ENCODE measurements around the gene GLA.

GLA gene

DNA sequence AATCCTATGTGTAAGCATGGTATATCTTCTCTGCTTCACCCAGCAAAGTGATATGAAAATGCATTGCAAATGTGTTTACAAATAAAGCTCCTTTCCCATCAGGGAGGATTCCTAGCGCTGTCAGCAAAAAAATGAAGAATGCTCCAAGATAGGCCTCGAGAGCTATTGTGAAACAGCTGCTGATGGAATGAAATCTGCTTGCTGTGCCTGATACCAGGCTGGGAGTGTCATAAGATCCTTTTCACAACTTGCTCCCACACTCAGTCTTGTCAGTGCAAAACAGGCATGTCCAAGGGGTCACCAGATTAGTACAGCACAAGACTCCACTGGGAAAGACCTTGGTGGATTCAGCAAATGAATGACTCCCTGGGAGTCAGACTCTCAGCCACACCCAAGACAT is 34.4 kb upstream of the GLA start:
- Histone ChIP-seq H3K9me3 (ENCODE audit: control insufficient read depth, insufficient read depth, low read depth, low read length) (no peaks in the 10 kb centered on the region), H3K36me3 (ENCODE audit: control insufficient read depth in 2 of 2, insufficient read depth in 1 of 2, low read length in 2 of 2) (peaks cover 0 to 25% of the 10 kb centered on the region in 2 experiments; a peak in 2 of 3 replicates), H3K4me3 (ENCODE audit: low read depth, low read length) (no peak overlapping the region), H3K27ac (ENCODE audit: extremely low read depth, low read depth, low read length) (no peak overlapping the region), H3K4me1 (ENCODE audit: control insufficient read depth, insufficient read depth, low read length) (no peaks in the 10 kb centered on the region)
- TF ChIP-seq ZNF510 (tag by site-specific recombination; IDR thresholded peaks at IDR 0.05; ENCODE audit: insufficient replicate concordance) (no peak), ZNF785 (tag by site-specific recombination; IDR thresholded peaks at IDR 0.05) (no peak), ZNF354C (tag by site-specific recombination; IDR thresholded peaks at IDR 0.05; ENCODE audit: borderline replicate concordance, low read depth) (no peak), ZNF16 (tag by site-specific recombination; IDR thresholded peaks at IDR 0.05; ENCODE audit: low read depth) (no peak), ZNF658 (tag by site-specific recombination; IDR thresholded peaks at IDR 0.05) (no peak), ZBTB20 (tag by site-specific recombination; IDR thresholded peaks at IDR 0.05) (no peak), ZNF677 (tag by site-specific recombination; IDR thresholded peaks at IDR 0.05) (no peak), ZNF830 (tag by site-specific recombination; IDR thresholded peaks at IDR 0.05; ENCODE audit: low read depth) (no peak), ZNF843 (tag by site-specific recombination; IDR thresholded peaks at IDR 0.05) (no peak), ZNF777 (tag by site-specific recombination; IDR thresholded peaks at IDR 0.05; ENCODE audit: borderline replicate concordance) (no peak), IKZF3 (tag by site-specific recombination; IDR thresholded peaks at IDR 0.05) (no peak), GLIS2 (tag by site-specific recombination; IDR thresholded peaks at IDR 0.05) (no peak), ZNF350 (tag by site-specific recombination; IDR thresholded peaks at IDR 0.05) (no peak)
- TF ChIP-seq, protein P1, sequence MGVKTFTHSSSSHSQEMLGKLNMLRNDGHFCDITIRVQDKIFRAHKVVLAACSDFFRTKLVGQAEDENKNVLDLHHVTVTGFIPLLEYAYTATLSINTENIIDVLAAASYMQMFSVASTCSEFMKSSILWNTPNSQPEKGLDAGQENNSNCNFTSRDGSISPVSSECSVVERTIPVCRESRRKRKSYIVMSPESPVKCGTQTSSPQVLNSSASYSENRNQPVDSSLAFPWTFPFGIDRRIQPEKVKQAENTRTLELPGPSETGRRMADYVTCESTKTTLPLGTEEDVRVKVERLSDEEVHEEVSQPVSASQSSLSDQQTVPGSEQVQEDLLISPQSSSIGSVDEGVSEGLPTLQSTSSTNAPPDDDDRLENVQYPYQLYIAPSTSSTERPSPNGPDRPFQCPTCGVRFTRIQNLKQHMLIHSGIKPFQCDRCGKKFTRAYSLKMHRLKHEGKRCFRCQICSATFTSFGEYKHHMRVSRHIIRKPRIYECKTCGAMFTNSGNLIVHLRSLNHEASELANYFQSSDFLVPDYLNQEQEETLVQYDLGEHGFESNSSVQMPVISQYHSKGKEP (tag by site-specific recombination; IDR thresholded peaks at IDR 0.05): no peak
- TF ChIP-seq, protein P2, sequence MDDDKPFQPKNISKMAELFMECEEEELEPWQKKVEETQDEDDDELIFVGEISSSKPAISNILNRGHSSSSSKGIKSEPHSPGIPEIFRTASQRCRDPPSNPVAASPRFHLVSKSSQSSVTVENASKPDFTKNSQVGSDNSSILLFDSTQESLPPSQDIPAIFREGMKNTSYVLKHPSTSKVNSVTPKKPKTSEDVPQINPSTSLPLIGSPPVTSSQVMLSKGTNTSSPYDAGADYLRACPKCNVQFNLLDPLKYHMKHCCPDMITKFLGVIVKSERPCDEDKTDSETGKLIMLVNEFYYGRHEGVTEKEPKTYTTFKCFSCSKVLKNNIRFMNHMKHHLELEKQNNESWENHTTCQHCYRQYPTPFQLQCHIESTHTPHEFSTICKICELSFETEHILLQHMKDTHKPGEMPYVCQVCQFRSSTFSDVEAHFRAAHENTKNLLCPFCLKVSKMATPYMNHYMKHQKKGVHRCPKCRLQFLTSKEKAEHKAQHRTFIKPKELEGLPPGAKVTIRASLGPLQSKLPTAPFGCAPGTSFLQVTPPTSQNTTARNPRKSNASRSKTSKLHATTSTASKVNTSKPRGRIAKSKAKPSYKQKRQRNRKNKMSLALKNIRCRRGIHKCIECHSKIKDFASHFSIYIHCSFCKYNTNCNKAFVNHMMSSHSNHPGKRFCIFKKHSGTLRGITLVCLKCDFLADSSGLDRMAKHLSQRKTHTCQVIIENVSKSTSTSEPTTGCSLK (tag by site-specific recombination; IDR thresholded peaks at IDR 0.05): no peak
- TF ChIP-seq, protein P3, sequence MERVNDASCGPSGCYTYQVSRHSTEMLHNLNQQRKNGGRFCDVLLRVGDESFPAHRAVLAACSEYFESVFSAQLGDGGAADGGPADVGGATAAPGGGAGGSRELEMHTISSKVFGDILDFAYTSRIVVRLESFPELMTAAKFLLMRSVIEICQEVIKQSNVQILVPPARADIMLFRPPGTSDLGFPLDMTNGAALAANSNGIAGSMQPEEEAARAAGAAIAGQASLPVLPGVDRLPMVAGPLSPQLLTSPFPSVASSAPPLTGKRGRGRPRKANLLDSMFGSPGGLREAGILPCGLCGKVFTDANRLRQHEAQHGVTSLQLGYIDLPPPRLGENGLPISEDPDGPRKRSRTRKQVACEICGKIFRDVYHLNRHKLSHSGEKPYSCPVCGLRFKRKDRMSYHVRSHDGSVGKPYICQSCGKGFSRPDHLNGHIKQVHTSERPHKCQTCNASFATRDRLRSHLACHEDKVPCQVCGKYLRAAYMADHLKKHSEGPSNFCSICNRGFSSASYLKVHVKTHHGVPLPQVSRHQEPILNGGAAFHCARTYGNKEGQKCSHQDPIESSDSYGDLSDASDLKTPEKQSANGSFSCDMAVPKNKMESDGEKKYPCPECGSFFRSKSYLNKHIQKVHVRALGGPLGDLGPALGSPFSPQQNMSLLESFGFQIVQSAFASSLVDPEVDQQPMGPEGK (tag by site-specific recombination; IDR thresholded peaks at IDR 0.05): no peak
- TF ChIP-seq, protein P4, sequence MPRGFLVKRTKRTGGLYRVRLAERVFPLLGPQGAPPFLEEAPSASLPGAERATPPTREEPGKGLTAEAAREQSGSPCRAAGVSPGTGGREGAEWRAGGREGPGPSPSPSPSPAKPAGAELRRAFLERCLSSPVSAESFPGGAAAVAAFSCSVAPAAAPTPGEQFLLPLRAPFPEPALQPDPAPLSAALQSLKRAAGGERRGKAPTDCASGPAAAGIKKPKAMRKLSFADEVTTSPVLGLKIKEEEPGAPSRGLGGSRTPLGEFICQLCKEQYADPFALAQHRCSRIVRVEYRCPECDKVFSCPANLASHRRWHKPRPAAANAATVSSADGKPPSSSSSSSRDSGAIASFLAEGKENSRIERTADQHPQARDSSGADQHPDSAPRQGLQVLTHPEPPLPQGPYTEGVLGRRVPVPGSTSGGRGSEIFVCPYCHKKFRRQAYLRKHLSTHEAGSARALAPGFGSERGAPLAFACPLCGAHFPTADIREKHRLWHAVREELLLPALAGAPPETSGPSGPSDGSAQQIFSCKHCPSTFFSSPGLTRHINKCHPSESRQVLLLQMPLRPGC (tag by site-specific recombination; IDR thresholded peaks at IDR 0.05): no peak
- TF ChIP-seq, protein P5, sequence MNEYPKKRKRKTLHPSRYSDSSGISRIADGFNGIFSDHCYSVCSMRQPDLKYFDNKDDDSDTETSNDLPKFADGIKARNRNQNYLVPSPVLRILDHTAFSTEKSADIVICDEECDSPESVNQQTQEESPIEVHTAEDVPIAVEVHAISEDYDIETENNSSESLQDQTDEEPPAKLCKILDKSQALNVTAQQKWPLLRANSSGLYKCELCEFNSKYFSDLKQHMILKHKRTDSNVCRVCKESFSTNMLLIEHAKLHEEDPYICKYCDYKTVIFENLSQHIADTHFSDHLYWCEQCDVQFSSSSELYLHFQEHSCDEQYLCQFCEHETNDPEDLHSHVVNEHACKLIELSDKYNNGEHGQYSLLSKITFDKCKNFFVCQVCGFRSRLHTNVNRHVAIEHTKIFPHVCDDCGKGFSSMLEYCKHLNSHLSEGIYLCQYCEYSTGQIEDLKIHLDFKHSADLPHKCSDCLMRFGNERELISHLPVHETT (tag by site-specific recombination; IDR thresholded peaks at IDR 0.05): no peak
- ChIA-PET CTCF (no interaction called here), POLR2A (no interaction called here)

Measured in HEK293 (cell line).